Measurements from ENCODE around the gene NCKAP5.

The NCKAP5 gene

DNA sequence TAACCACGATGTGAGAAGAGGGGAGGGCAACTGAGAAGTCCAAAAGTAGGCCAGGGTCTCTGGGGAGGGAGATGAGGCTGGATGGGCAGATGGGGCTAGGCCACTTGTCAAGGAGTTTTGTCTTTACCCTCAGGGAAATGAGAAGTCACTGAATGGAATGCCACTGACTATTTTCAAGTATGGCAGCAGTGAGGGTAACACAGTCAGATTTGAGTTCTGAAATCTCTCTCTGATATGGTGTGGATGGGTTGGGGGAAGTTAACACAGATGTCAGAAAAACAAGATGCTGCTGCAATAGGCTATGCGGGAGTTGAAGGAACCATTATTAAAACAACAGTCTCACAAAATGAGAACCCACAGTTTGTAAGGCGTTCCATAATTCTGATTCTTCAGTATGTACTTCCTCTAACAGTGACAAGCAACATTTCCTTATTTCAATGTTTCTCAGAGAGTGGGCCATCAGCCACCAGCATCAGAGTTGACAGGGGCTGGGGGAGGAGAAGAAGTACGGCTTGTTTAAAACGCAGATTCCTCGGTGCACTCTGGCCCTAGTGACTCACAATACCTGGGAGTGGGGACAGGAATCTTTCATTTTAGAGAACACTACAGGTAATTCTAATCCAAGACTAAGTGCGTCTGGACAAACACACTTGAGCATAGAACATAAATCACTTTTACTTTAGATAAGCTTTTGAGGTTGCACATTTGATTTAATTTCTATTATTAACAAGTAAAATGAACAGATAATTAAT is 596.8 kb downstream of the NCKAP5 start:
- no peak for DNase-seq

- no peak for DNase-seq
Observed at GRCh38 chr2:132969371-132969985, 598.8 kb downstream of the NCKAP5 start.

DNA sequence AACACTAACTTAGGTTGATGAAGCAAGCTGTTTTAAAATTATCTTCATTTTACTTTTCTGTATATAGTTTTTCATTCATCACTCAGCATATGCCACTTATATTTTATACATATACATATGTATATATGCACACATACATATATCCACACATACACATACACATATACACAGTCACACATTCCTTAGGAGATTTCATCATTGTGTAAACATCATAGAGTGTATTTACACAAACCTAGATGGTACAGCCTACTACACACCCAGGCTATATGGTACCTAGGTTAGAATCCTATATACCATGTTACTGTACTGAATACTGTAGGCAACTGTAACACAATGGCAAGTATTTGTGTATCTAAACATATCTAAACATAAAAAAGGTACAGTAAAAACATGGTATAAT is 602.8 kb downstream of the NCKAP5 start:
- no peak for DNase-seq

DNA sequence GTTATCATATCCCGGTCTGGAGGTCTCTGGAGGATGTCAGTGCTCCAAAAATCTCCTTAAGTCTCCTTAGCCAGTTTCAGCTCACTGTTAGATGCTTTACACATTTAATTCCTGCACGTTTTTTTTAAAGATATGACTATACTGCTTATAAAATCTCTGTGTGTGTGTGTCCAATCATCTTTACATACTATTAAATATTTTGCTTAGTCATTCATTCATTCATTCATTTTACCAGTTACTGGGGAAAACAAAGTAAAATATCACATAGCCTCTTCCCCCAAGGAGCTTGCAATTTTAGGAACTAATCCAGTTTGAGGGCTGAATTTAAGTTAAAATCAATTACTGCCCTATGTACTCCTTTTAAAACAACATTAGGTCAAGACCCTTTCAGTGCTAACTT is 605.1 kb downstream of the NCKAP5 start:
- DNase-seq = no peak

- DNase-seq = no peak
Observed at GRCh38 chr2:132958887-132959286, 609.4 kb downstream of the NCKAP5 start.

DNA sequence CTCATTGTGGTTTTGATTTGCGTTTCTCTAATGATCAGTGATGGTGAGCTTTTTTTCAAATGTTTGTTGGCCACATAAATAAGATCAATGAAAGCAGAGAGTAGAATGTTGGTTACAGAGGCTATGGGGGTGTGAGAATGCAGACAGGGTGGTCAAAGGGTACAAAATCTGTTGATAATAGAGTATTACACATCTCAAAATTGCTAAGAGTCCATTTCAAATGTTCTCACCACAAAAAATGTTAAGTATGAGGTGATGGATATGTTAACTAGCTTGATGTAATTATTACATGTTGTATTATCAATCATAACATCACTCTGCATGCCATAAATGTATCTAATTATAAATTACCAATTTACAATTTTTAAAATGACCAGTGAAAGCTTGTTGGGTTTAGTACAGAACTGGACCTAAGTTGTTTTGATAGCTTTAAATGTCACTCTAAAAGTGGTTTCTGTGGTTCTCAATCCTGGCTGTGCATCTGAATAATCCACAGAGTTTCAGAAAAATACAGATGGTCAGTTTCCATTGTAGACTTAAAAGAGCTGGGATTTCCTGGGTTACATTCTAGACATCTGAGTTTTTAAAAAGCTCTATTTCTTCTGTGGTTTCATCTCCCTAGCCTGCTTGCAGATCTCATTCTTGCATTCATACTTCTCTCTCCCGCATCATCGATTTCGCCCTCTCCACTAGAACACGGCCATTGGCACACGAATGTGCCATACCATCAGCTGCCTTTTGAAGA is 612.2 kb downstream of the NCKAP5 start:
- DNase-seq = no peak

DNA sequence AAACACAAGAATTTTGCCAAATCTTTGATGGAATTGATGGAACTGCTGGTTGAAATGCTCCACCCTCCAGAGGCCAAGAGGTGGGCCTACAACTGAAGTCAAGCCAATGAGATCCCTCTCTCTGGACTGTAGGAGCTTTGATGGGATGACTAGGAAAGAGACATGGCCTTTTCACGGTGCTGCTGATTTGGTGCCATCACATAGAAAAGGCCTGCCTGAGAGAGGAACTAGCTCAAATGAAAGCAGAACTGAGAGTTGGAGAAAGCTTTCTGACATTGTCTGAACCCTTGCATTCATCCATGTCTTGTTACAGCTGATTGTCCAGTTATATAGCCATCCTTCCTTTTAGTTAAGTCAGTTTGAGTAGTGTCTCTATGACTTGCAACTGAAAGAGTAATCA is 614.5 kb downstream of the NCKAP5 start:
- DNase-seq = no peak

DNA sequence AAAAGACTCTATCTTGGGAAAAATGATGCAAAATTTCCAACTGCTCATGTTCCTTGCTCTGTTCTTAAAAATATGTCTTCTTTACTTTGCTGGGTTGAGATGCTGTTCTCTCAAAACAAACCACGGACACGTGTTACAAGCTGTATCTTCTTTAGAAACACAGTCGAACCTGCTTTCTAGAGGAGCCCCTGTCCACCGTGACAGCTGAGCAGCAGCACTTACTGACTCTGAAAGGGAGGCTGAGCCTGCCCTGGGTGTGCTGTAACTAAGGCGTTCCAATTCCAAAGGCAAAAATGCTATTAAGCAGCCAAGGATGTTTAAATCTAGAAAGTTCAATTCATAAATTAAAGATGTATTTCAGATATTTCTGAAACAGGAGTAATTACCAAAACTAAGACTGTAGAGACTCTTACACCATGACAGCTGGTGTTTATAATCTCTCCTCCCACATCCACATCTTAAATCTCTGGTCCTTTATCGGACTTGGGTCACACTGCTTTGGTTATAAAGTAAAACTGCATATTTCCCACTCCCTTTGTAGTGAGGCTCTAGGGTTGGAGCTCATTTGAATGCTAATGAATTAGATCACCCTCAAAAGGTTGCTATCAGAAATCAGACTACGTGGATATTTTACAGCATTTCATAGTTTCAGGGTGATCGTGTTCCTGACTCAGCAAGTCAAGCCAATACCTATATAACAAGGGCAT is 617.1 kb downstream of the NCKAP5 start:
- DNase-seq = no peak

GRCh38 chr2:132949108-132949507 is 619.2 kb downstream of the NCKAP5 start:
- DNase-seq = no peak

GRCh38 chr2:132948211-132948610 is 620.1 kb downstream of the NCKAP5 start:
- DNase-seq = no peak

DNA sequence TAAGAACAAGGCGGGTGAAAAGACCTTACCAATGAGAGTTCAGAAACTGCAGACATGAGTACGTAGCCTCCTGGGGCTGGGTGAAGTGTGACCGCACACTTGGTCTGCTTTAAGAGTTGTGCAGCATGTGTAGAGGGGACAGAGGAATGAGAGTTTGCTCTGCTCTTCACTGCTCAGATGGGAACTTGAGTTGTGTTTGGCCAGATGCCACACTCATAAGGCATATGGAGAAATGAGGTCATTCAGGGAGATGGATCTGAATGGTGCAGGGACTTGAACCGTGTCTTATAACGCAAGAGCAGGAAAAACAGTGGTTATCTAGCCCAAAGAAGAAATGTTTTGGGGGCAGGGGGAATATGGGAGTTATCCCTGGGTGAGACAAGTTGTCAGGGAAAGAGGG is 624.4 kb downstream of the NCKAP5 start:
- no peak for DNase-seq

DNA sequence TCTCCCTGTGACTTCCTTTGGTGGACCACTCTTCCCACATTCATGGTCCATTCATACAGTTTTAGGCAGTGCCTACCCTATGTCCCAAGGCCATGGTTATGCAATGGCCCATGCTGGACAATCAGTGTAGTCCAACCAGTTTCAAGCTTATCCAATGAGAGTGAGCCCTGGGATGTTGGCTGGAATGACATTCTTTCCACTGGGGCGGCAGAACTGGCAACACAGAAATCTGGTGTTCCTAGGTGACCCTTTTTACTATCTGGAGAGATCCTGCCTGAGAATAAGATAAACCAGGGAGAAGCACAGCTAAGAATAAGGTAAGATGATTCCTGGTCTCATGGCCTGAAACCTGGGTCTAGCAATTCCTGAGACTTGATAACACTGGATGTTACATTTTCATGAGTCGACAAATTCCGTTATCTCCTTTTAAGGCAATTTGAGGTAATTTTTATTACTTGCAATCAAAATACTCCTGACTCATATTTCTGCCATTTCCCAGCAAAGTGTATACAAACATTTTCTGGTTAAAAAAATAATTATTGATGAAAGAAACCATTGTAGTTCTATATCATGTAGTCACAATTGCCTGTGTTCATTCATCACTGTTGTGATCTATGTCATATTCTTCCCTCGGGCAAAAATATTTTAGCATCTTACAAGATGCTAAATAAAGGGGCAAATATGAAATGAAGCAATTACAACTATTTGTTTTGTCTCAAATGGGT is 626.8 kb downstream of the NCKAP5 start:
- DNase-seq = no peak

- DNase-seq = no peak
Observed at GRCh38 chr2:132937629-132938028, 630.6 kb downstream of the NCKAP5 start.

DNA sequence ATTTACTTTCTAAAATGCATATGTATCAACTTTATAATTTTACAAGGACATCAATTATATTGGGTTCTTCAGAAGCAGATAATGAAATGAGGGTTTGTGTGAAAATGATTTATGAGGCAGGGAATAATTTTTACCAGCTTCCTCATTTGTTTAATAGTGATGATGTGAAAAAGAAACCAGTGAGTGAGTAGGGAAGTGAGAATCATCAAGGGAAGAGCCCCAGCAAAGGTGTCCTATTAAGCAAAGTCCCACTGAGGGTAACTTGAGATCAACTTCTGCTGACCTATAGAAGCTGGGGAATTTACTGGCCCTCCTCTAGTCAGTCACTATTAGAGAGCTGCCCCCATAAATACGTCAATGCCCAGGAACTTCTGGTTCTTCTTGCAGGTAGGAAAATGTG is 631.5 kb downstream of the NCKAP5 start:
- DNase-seq = no peak

DNA sequence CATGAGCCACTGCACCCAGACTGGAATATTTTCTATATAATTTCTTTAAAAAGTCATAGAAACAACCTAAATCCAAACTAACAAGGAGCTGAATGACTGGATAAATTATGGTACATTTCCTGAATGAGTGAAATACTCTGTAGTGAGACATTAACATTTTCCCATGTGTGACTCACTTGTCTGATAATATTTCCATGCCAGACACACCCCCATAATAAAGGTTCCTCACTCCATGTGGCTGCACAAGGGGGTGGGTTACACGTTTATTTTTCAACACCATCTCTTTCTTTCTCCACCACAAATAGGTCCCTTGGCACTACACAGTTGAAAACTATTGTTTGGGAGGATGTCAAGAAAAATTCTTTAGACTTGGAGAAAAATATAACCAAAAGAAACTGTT is 632.0 kb downstream of the NCKAP5 start:
- DNase-seq = no peak

GRCh38 chr2:132929786-132930185 is 638.5 kb downstream of the NCKAP5 start:
- DNase-seq = no peak

DNA sequence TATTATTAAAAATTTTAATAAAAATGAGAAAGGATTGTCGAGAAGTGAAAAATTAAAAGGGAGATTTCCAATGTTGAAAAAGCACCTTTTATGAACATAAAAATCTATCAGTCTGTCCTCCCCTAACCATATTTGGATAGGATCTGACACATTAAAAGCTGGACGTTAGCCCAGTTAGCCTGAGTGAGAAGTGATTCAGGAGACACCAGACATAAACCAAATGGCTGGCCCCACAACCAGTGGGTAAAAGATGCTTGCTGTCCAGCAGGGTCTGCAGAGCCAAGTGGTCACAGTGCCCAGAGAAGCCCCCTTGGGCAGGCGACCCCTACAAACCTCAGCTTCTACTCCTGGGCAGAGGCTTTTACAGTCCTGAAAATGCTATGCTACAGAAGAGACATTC is 644.5 kb downstream of the NCKAP5 start:
- no peak for DNase-seq

DNA sequence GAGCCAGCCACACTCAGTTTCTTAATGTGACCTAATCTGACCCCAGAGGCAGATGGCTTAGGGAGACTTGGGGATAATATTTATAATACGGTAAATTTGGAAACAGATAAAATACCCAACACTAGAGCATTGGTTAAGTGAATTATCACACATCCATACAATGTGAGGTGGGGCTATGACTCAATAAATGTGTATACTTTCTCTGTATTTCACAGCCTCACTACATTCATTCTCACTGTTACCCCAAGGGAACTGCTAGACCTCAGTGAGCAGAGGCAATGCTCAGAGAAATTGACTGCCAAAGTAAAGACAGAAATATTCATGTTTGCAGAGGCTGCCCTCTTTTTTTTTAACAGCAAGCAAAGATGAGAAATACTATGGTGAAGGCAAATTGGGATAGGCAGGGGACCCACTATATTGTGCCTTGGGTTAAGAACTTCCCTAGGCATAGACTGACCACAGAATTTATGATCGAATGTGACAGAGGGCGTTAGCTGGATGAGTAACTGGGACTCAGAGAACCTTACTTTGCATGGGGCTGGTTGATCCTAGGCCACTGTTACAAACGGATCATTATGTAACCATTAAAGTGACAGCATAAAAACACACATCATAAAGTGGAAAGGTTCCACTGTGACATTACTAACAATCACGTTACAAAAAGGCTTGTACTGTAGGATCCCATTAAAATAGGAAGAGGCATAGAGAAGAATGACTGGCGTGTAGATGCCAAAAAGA is 652.3 kb downstream of the NCKAP5 start:
- DNase-seq = no peak

- no peak for DNase-seq
Observed at GRCh38 chr2:132911726-132912724, 656.2 kb downstream of the NCKAP5 start.

DNA sequence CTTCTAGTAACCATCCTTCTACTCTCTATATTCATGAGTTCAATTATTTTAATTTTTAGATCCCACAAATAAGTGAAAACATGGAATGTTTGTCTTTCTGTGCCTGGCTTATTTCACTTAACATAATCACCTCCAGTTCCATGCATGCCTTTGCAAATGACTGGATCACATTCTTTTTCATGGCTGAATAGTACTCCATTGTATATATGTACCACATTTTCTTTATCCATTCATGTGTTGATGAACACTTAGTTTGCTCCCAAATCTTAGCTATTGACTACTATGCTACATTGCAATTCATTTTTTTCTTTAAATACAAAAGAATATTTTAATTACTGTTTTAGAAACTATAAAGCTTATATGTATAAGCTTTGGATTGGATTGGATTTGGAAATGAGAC is 657.8 kb downstream of the NCKAP5 start:
- DNase-seq = no peak

DNA sequence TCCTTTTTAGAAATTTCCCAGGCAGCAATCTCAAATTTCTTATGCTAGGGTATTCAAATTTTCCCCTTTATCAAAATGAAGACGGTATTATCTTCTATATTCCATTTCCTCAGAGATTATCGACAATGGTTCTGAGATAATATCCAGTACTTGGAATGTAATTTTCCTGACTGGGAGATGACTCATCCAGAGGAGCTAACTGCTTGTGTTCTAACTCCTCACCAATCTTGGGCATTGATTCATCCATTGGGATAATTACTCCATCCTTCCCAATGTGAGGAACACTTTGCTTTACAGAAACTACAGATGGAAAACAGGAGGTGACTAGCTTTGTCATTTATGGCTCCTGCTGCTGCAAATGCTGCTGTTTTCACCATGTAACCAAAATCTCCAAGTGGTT is 658.8 kb downstream of the NCKAP5 start:
- DNase-seq = no peak

All from activated CD4-positive, CD25-positive, alpha-beta regulatory T cell treated with anti-CD3 and anti-CD28 coated beads, Interleukin-2, amount 50 U/mL, for 72 hours (primary cell).